Glutamatergic neuron (in vitro differentiated cells): ENCODE measurements around the gene HNRNPA1. TPM values are rescaled to one million over a fixed set of nuclear protein-coding genes. Genes with fewer than 3 reads are reported as not detected.

Source experiments
- DNase-seq: peaks from one replicate; pipeline ENCODE4 v3.0.0; 2022
- H3K27ac Mint-ChIP-seq: one replicate; pipeline ENCODE4 v1.8.0; 2020; ENCODE audit warnings: mild to moderate bottlenecking, mixed read lengths, inconsistent platforms; ENCODE audit not compliant: unreplicated experiment
- H3K27me3 Mint-ChIP-seq: one replicate; pipeline ENCODE4 v1.8.0; 2020; ENCODE audit warnings: mild to moderate bottlenecking, moderate library complexity, mixed read lengths, inconsistent platforms; ENCODE audit not compliant: unreplicated experiment
- H3K36me3 Mint-ChIP-seq: one replicate; pipeline ENCODE4 v1.8.0; 2020; ENCODE audit warnings: mild to moderate bottlenecking, mixed read lengths, inconsistent platforms; ENCODE audit not compliant: unreplicated experiment
- H3K4me1 Mint-ChIP-seq: one replicate; pipeline ENCODE4 v1.8.0; 2020; ENCODE audit warnings: mild to moderate bottlenecking, low read depth, mixed read lengths, inconsistent platforms; ENCODE audit not compliant: unreplicated experiment
- H3K4me3 Mint-ChIP-seq: one replicate; pipeline ENCODE4 v1.8.0; 2020; ENCODE audit warnings: mild to moderate bottlenecking, mixed read lengths, inconsistent platforms; ENCODE audit not compliant: unreplicated experiment
- H3K9me3 Mint-ChIP-seq: one replicate; pipeline ENCODE4 v1.8.0; 2020; ENCODE audit warnings: mild to moderate bottlenecking, moderate library complexity, mixed read lengths, inconsistent platforms; ENCODE audit not compliant: unreplicated experiment
- total RNA-seq: library from RNA; stranded (reverse); fragmentation: NEBNext Ultra II Directional; extraction: Animal tissue kit (Norgen Biotek cat#: 25700); gene quantifications from one replicate; pipeline ENCODE4 v1.2.1, GENCODE V29; 2021; ENCODE audit not compliant: unreplicated experiment
- TF ChIP-seq, protein P1 (sequence below): fragments of 200-600 bp; sonication (generic); IDR thresholded peaks from one replicate; pipeline ENCODE4 v1.5.0; 2021; ENCODE audit not compliant: partially characterized antibody, unreplicated experiment

HNRNPA1 gene
- total RNA-seq, 1 donor from 2014 or later: 1,556 TPM

DNA sequence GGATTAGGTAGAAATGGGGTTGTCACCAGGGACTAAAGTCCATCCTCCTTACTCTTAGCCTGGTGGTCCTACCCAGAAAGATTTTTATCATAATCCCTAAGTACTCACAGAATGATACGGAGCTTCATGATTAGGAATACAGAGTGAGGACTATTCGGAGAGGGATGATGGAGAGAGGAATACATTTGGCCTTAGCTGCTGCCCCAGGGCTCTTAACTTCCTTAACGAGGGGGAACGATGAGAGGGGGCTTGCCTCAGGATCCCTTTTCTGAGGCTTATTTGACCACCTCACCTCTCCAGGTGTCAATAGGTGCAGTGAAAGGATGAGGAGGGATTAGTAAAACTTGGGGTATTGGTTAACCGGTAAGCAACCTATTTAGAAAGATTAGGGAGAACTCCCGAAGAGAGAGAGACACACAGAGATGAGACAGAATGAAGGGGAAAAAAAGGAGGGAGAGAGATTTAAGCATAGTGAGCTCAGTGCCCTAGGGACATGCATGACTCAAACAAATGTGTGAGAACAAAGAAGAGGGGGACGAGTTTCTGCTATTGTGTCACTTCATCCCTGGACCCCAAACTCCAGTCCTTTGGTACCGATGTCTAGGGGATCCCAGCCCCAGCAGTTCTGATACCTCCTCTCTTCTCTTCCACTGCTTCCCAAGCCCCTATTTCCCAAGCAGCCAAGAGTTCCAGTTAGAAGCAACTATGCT is 19.1 kb downstream of the HNRNPA1 start:
- Mint-ChIP-seq H3K4me3 (peak overlapping the region; percentile 43), H3K4me1 (peaks cover 4% of the 10 kb centered on the region), H3K27ac (no peak overlapping the region), H3K36me3 (no peaks in the 10 kb centered on the region), H3K9me3 (peaks cover 1% of the 10 kb centered on the region), H3K27me3 (peaks cover 4% of the 10 kb centered on the region)
- DNase-seq: no peak
- TF ChIP-seq, protein P1, sequence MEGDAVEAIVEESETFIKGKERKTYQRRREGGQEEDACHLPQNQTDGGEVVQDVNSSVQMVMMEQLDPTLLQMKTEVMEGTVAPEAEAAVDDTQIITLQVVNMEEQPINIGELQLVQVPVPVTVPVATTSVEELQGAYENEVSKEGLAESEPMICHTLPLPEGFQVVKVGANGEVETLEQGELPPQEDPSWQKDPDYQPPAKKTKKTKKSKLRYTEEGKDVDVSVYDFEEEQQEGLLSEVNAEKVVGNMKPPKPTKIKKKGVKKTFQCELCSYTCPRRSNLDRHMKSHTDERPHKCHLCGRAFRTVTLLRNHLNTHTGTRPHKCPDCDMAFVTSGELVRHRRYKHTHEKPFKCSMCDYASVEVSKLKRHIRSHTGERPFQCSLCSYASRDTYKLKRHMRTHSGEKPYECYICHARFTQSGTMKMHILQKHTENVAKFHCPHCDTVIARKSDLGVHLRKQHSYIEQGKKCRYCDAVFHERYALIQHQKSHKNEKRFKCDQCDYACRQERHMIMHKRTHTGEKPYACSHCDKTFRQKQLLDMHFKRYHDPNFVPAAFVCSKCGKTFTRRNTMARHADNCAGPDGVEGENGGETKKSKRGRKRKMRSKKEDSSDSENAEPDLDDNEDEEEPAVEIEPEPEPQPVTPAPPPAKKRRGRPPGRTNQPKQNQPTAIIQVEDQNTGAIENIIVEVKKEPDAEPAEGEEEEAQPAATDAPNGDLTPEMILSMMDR: no peak

DNA sequence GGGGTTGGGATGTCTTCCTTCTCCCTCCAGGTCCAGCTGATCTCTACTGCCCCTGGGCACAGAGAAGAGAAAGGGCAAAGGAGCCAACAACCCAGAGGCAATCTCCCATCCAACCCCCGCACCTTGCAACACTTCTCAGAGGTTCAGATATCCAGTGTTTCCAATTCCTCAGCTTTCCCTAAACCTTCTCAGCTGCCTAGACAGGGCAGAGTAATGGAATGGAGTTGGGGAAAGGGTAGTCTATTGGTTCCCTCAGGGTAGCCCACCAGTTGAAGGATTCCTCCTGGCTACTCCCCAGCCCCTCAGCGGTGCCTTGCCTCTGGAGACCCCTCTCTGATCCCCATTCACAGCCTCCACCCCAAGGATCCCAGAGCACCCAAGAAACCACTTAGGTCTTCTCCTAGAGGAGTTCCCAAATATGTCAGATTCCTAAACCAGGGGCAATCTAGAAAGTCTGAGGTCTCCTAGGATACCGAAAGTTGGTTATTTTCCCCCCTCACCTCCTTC is 19.8 kb downstream of the HNRNPA1 start:
- Mint-ChIP-seq H3K27ac (no peak overlapping the region), H3K36me3 (no peaks in the 10 kb centered on the region), H3K27me3 (peaks cover 4% of the 10 kb centered on the region), H3K9me3 (peaks cover 1% of the 10 kb centered on the region), H3K4me1 (peaks cover 4% of the 10 kb centered on the region), H3K4me3 (peak overlapping the region; percentile 76)
- DNase-seq: no peak
- TF ChIP-seq, protein P1: no peak

DNA sequence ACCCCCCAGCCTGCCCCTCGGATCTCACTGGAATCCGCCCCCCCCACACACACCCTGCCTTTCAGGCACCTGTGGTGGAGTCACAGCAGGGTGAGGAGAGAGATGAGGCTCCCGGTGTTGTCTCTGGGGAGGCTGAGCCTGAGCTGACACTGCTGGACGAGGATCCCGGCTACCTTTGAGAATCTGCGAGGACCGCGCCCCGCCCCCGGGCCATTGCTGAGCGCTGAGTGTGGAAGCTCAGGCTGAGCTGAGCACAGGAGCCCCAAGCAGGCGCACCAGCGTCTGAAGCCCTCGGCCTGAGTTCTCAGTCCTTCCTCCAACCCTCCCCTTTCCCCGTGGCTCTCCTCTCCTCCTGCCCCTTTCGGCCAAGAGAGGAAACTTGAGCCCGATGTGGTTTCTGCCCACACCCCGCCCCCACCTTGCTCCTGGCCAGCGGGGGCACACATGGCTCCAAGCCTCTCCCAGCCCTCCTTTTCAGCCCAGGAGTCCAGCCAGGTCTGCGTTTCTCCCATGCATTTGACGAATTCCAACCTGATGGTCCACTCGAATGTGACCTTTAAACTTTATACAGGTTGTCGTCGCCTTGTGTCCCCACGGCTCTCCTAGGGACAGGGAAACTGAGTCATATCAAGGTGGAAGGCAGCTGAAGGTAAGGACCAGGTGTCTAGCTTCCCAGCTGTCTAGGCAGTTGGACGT is 20.4 kb downstream of the HNRNPA1 start, which contains the start of gene NFE2:
Gene NFE2, minus strand, starts transcription at position 284 of the 696 bp plus-strand sequence. CDS start 5,767 bp downstream, outside the sequence.
- peak; percentile 80 for DNase-seq
- TF ChIP-seq, protein P1: no peak
- Mint-ChIP-seq H3K9me3 (peaks cover 1% of the 10 kb centered on the region), H3K4me1 (peaks cover 4% of the 10 kb centered on the region), H3K4me3 (peak within 1 kb of the TSS; percentile 76), H3K27me3 (peaks cover 4% of the 10 kb centered on the region), H3K36me3 (no peaks in the 10 kb centered on the region), H3K27ac (no peak within 1 kb of the TSS)

DNA sequence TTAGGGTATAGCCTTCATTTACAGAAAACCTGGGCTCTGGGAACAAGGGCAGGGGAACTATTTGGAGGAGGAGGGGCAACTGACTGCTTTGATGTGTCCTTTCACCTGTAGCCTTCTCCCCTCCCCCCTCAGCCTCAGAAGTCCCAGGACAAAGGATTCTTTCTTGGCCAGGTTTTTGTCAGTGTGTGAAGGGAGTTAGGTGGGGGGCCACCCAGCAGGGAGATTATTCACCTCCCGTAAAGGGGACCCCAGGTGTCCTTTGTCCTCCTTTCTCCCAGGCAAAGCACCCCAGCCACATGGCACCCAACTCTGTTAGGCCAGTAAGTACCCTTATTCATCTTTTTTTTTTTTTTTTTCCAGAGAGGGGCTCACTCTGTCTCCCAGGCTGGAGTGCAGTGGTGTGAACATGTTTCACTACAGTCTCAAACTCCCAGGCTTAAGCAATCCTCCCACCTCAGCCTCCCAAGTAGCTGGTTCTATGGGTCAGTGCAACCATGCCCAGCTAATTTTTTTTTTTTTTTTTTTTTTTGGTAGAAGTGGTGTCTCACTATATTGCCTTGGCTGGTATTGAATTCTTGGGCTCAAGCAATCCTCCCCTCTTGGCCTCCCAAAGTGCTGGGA is 21.0 kb downstream of the HNRNPA1 start:
- H3K4me3 Mint-ChIP-seq: no peak overlapping the region
- peaks cover 4% of the 10 kb centered on the region for H3K27me3 Mint-ChIP-seq

More for the DNA sequence above, 21.0 kb downstream of the HNRNPA1 start:
- TF ChIP-seq, protein P1: no peak
- no peak for DNase-seq
- H3K27ac Mint-ChIP-seq: no peak overlapping the region
- peaks cover under 1% of the 10 kb centered on the region for H3K9me3 Mint-ChIP-seq
- H3K4me1 Mint-ChIP-seq: peaks cover 4% of the 10 kb centered on the region
- H3K36me3 Mint-ChIP-seq: no peaks in the 10 kb centered on the region
